HG03064 (cell line): ENCODE results near the gene CFAP65.

Experiments used
- ATAC-seq: cut with Tn5 transposase; IDR thresholded peaks from one replicate; pipeline ENCODE4 v1.9.1; 2021; ENCODE audit warnings: low read depth; ENCODE audit not compliant: unreplicated experiment

Gene CFAP65

GRCh38 chr2:219062081-219062480, 20.8 kb upstream of the CFAP65 start:
- ATAC-seq, result no peak

DNA sequence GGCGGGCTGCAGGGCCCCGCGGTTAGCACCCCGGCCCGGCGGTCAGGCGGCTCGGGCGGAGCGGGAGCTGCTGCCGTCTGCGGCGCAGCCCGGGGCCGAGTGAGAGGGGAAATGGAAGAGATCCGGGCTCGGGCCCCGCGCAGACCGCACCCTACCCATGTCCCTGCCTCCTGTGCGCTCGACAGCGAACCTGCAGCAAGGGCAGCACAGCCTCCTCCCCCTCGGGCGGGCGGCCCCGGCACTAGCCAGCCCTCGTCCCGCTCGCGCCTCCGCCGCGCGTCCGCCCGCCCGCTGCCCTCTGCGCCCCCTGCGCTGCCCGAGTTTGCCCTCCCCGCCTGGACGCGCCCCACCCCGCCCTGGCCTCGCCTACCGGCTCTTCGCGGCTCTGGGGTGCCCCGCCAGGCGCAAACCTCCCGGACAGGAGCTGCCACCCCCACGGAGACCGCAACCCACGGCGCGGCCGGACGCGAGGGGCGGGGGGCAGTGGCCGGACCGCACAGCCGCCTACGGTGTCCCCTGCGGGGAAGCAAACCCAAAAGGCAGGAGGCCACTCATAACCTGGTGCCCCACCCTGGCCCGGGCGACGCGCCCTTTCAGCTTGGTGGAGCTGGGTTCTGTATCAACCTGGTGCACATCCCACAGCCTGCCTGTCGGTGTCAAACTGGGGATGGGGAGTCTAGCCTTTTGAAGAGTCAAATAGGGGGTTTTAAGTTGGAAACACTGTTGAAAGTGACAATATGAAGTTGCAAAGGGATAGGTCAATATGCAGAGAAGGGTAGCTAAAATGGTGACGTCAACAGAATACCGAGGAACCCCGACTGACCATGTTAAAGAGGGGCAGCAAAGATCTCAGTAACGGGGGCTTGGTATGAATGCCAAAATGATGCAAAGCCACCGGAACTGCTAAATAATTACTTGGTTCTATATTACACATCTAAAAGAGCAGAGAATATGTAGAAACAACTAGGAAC, 19.8 kb upstream of the CFAP65 start, which contains the start of gene IHH:
Gene IHH (minus strand): TSS at position 101 of the 971 bp plus-strand sequence. CDS start 454 bp downstream, outside the sequence.
- ATAC-seq, result no peak

DNA sequence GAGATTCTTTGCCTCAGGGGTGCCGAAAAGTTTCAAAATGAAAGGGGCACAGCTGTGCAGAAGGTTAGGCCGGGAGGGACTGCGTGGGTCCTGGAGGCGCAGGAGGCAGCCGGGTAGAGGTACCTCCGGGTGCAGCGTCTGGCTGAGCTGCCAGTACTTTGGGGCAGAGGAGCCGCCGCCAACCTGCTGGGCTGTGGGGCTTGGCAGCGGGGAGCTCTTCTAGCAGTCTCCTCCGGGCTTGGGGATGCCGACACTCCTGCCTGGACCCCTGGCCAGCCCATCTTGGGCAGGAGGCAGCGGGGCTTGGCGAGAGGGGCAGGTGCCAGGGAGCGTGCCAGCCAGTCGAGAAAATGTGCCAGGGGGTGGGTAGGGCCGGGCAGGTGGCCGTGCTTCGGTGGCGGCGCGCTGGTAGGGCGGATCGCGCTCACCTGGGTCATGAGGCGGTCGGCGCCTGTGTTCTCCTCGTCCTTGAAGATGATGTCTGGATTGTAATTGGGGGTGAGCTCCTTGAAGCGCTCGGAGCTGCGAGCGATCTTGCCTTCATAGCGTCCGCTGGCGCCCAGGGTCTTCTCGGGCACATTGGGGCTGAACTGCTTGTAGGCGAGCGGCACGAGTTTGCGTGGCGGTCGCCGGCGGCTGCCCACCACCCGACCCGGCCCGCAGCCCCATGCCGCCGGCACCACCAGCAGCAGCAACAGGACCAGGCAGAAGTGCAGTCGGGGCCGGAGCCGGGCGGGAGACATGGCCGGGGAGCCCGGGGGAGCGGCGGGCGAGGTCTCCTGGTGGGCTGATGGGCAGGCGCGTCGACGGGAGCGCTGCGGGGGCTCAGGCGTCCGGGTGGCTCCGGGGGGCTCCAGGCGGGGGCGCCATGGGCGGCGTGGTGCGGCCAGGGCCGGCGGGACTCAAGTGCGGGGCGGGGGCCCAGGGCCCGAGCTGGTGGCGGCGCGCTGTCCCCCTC, 18.7 kb upstream of the CFAP65 start:
- no peak for ATAC-seq

DNA sequence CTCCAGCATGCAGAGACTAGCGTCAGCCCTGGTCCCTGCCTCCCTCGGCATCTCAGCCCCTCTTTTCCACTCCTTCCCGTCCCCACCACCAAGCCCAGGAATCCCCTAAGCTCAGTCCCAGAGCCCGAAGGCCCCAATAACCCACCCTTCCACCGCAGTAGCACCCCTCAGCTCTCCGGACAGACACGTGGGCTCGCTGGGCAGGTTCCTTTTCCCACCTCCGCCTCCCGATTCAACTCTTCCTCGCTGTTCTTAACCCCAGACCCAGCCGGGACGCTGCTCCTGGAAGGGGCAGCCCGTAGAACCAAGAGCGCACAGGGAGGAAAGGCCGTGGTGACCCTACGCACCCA, 18.0 kb upstream of the CFAP65 start:
- ATAC-seq, result no peak

DNA sequence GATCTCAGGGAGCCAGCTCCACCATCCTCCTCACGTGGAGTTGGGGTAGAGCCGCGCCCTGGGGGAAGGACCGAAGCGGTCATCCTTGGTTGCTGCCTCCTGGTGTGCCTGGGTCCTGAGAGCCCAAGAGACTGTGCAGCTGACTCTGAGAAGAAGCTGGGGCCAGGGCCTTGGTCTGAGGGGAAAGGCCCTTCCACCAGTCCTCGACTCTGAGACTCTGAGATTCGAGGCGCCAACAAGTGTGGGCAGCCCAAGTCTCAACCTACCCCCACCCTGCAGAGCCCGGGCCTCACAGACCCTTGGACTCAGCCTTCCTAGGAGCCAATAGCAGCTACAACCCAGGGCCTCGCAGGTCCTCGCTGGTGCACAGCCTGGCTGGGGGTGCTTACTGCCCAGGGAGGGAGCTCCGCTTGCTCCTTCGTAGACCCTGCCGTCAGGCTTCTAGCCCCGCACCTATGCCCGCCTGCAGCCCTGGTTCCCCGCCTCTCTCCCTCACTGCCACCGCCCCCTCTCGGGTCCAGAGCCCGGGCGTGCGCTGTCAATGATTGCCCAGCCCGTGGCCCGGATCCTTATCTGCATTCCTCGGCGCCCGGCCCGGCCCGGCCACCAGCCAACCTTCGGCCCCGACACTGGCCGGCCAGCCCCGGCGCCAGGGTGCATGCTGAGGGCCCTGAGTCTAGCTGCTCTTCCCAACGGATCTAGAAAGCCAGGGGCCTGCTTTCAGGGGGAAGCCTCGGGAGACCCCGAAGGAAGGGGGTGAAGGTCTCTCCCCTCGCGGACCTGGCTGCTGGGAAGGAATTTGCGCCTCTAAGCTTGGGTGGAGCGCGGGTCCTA, 17.4 kb upstream of the CFAP65 start:
- no peak for ATAC-seq

DNA sequence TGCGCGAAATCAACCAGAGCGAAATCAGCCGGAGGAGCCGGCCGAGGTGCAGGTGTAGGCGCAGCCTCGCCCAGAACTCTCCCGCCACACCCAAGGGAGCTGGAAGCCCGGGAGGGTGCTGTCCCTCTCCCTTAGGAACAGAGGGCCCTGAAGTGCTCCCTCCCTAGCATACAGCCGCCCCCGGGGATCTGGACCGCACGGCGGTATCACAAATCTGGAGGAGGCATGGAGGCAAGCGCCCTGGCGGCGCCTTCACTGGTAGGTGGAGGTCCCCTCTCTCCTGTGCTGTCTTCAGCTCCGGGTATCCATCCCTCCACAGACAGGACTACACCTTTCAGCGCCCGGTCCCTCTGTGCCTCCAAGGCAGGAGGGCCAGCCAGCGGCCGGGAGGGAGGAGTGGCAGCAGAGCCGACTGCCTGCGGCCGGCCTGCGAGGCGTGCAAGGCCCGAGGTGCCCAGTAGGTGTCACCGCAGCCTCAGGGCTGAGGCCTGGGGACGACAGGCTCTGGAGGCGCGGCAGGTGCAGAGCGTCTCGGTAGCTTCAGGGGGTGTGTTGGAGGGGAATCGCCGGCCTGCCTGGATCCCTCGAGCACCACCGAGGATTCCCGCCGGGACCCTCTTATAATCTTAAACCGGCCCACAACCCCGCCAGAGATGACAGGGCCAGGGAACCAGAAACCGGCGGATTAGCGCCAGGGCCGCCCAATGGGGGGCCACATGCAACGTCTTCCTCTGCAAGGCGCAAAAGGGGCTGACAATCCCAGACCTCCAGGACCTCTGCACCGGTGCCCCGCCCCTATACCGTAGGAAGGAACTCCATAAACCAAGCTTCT, 16.6 kb upstream of the CFAP65 start:
- ATAC-seq, result peak; percentile 90

- ATAC-seq, result no peak
Observed at GRCh38 chr2:219056896-219057708, 15.8 kb upstream of the CFAP65 start.

DNA sequence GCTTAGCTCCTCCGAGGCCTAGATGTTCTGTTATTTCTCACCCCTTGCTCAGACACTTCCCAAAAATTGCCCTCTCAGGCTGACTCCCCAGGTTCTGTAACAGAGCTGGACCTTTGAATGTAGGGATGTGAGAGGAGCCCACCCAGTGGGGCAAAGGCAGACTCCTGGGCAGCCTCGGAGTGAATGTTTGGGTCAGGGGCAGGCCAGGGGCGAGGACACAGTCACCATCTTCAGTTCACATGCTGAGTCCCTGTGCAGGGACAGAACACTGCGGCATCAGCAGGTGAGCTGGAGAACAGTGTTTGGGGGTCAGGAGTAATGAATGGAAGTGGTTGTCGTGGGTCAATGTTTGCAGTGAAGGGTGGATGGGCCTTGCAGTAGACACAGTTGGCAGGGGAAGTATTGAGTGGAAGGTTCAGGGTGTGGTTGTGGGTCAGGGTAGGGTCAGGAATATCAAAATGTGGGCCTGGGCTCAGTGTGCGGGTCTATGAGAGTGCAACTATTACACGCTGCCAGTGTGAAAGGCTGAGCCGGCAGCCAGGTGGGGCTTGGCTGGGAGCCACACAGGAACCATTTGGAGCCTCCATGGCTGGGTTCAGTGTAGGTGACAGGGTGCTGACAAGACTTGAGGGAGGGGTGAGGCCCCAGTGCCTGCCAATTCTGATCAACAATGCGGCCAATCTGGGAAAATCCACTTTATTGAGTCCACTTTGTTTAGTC, 15.0 kb upstream of the CFAP65 start:
- no peak for ATAC-seq

GRCh38 chr2:219054956-219055903, 13.9 kb upstream of the CFAP65 start:
- ATAC-seq, result no peak

DNA sequence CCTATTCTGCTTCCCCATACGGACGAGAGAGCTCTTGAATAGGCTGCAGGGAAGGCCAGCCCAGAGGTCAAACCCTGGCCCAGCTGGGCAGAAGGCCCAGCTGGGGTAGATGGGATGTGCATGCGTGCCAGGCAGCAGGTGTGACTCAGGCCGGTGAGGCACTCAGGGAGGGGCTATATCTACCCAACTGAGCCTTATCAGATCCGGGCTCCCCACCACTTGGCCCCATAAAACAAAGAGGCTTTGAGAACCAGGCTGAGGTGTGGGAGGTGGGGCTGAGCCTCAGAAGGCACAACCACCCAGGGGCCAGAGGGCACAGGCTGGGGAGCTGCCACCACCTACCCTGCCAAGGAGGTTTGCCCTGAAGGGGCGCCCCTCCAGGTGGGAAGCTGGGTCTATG, 8.0 kb upstream of the CFAP65 start:
- no peak for ATAC-seq

DNA sequence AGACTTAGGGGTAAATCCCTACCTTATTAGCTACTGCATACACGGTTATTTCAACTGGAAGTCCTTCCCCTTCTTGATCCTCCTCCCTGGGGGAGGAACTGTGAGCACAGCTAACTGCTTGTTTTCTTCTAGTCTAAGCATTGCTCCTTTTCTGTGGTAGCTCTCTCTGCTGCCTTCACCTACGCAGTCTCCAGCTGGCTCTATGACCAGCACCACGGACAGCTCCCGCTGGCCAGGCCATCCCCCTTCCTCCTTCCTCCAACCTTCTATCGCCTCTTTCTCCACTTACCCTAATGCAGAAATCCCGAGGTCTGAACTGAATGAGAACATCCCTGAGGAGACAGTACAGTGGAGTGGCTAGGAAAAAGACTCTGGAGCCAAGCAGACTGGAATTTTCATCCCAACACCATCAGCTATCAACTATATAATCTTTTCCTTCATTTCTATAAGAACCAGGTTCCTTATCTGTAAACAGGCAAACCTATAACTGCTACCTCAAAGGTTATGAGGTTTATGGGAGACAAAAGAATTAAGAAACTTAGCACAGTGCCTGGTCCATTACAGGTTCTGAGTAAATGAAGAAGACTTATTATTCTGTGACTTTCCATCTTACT, 4.7 kb upstream of the CFAP65 start:
- ATAC-seq, result no peak

GRCh38 chr2:219042750-219043149, 1.4 kb upstream of the CFAP65 start:
- no peak for ATAC-seq

DNA sequence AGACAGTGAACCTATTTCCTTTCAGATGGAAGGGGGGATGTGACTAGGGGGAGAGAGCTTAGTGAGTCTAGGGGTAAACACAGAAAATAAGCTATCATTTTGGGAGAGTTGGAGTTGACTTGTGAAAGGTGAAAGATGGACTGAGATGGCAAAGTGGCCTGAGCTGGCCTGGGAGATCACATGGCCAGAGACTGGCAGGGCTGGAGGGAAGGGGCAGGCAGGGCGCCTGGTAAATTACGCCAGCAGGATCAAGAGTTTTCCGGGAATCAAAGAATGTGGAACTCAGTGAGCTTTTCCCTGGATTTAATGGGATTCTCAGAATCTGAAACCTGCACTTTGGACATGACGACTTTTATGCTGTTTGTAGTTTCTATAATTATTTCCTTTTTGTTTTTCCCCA, 841 bp upstream of the CFAP65 start:
- ATAC-seq, result no peak

GRCh38 chr2:219038600-219038999, 2.7 kb downstream of the CFAP65 start:
- ATAC-seq, result no peak

DNA sequence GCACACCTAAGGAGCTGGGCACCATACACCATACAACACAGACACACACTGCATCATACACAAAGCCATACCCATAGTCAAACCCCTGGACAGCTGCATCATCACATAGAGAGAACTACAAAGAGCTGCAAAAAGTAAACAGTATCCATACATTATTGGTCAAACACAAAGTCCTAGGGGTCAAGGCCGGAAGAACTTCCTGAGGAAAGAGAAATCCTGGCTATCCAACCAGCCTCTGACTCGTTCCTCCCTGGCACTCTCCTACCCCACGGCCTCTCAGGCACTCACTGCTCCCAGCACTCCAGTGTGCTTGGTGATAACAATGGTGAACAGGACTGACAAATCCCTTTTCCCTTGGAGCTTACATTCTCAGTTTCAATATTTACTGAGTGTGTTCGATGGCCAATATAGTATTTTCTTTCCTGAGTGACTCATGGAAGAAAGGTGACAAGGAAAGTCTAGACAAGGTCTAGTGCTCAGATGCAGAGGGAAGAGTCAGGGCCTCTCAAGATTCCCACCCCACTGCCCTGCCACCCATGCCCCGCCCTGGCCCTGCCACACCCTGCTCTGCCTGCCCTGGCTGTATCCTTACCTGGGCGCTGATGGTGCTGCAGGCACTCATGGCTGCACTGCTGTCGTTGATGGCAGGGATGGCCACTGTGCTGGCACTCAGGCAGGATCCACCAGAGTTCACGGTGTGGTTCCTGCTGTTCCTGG, 3.4 kb downstream of the CFAP65 start:
- ATAC-seq, result no peak

DNA sequence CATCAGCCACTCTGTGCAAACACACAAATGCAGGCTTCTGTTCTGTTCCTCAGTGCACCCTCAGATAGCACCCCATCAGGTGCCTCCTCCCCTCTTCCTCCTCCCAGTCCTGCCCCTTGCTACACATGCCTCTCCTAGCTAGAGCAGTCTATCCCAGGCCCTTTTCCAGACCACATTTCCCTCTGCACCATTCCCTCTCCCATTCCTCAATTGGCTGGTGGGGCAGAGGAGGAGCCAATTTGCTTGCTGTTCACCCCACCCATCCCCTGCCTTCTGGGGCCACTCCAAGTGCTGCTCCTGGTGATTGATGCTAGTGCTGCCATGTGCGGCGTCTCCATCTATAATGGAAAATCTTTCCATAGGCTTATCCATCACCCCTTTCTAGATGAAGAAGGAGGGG, 5.4 kb downstream of the CFAP65 start:
- ATAC-seq, result no peak
